ENCODE data around the gene RUFY1. TPM values are rescaled to one million over a fixed set of nuclear protein-coding genes. Genes with fewer than 3 reads are reported as not detected.
A peak's percentile ranks its signal among the peaks of the same experiment; 100 is the strongest.
"Not testable (repeated sequence)": the region's sequence is repeated elsewhere in the genome, so short reads cannot be mapped to it uniquely, and the experiment has no call there.

Gene RUFY1
- total RNA-seq, 1 experiment from 2014 or later = 43.8 TPM

GRCh38 chr5:179536676-179537075 is 13.7 kb upstream of the RUFY1 start:
- DNase-seq (ENCODE audit: low read depth) = no peak

GRCh38 chr5:179542170-179542569 is 8.2 kb upstream of the RUFY1 start:
- DNase-seq (ENCODE audit: low read depth) = no peak

- not testable (repeated sequence) for DNase-seq (ENCODE audit: low read depth)
Measured at GRCh38 chr5:179543275-179543674, 7.1 kb upstream of the RUFY1 start.

GRCh38 chr5:179553006-179553405 is 2.7 kb downstream of the RUFY1 start:
- no peak for DNase-seq (ENCODE audit: low read depth)

- peak; percentile 75 for DNase-seq (ENCODE audit: low read depth)
Measured at GRCh38 chr5:179553875-179554274, 3.5 kb downstream of the RUFY1 start.

- DNase-seq (ENCODE audit: low read depth) = no peak
Measured at GRCh38 chr5:179554981-179555380, 4.6 kb downstream of the RUFY1 start.

- not testable (repeated sequence) for DNase-seq (ENCODE audit: low read depth)
Measured at GRCh38 chr5:179558261-179558799, 8.0 kb downstream of the RUFY1 start.

GRCh38 chr5:179558932-179559283 is 8.6 kb downstream of the RUFY1 start:
- peak; percentile 28 for DNase-seq (ENCODE audit: low read depth)

GRCh38 chr5:179559284-179560252 is 9.2 kb downstream of the RUFY1 start:
- DNase-seq (ENCODE audit: low read depth) = peak; percentile 99

- DNase-seq (ENCODE audit: low read depth) = no peak
Measured at GRCh38 chr5:179564526-179564925, 14.2 kb downstream of the RUFY1 start.

GRCh38 chr5:179568721-179569120 is 18.4 kb downstream of the RUFY1 start:
- no peak for DNase-seq (ENCODE audit: low read depth)

GRCh38 chr5:179572386-179572785 is 22.0 kb downstream of the RUFY1 start:
- DNase-seq (ENCODE audit: low read depth) = no peak

- DNase-seq (ENCODE audit: low read depth) = no peak
Measured at GRCh38 chr5:179577286-179577960, 27.1 kb downstream of the RUFY1 start.

- DNase-seq (ENCODE audit: low read depth) = no peak
Measured at GRCh38 chr5:179585941-179586401, 35.6 kb downstream of the RUFY1 start.

GRCh38 chr5:179588166-179588565 is 37.8 kb downstream of the RUFY1 start:
- no peak for DNase-seq (ENCODE audit: low read depth)

GRCh38 chr5:179595916-179596315 is 45.6 kb downstream of the RUFY1 start:
- no peak for DNase-seq (ENCODE audit: low read depth)

- no peak for DNase-seq (ENCODE audit: low read depth)
Measured at GRCh38 chr5:179596421-179596820, 46.1 kb downstream of the RUFY1 start.

- DNase-seq (ENCODE audit: low read depth) = no peak
Measured at GRCh38 chr5:179599100-179599499, 48.7 kb downstream of the RUFY1 start.

GRCh38 chr5:179599566-179599965 is 49.2 kb downstream of the RUFY1 start:
- no peak for DNase-seq (ENCODE audit: low read depth)

GRCh38 chr5:179599973-179600372 is 49.6 kb downstream of the RUFY1 start:
- no peak for DNase-seq (ENCODE audit: low read depth)

- DNase-seq (ENCODE audit: low read depth) = no peak
Measured at GRCh38 chr5:179601871-179602625, 51.7 kb downstream of the RUFY1 start.

GRCh38 chr5:179603308-179603707 is 53.0 kb downstream of the RUFY1 start:
- no peak for DNase-seq (ENCODE audit: low read depth)

Data from Daoy (cell line).